Central memory CD4-positive, alpha-beta T cell (primary cell): Measurements from ENCODE around the gene DYNLT3.

ENCODE experiments used
- DNase-seq: peaks from one replicate; pipeline ENCODE4 v3.0.0; 2022

Gene DYNLT3

GRCh38 chrX:37840931-37841330 is 6.4 kb downstream of the DYNLT3 start:
- DNase-seq, result no peak

- DNase-seq, result no peak
Measured at GRCh38 chrX:37834937-37835336, 12.4 kb downstream of the DYNLT3 start.

GRCh38 chrX:37830371-37830770 is 17.0 kb downstream of the DYNLT3 start:
- DNase-seq, result no peak

- DNase-seq, result no peak
Measured at GRCh38 chrX:37829721-37830120, 17.6 kb downstream of the DYNLT3 start.

GRCh38 chrX:37825215-37825842 is 22.0 kb downstream of the DYNLT3 start:
- DNase-seq, result peak; percentile 50

GRCh38 chrX:37824491-37825214 is 22.7 kb downstream of the DYNLT3 start:
- DNase-seq, result no peak

- no peak for DNase-seq
Measured at GRCh38 chrX:37820646-37821045, 26.7 kb downstream of the DYNLT3 start.

- DNase-seq, result no peak
Measured at GRCh38 chrX:37818031-37818430, 29.3 kb downstream of the DYNLT3 start.

GRCh38 chrX:37817579-37817978 is 29.8 kb downstream of the DYNLT3 start:
- no peak for DNase-seq

GRCh38 chrX:37817176-37817575 is 30.2 kb downstream of the DYNLT3 start:
- DNase-seq, result no peak

GRCh38 chrX:37816766-37817165 is 30.6 kb downstream of the DYNLT3 start:
- DNase-seq, result no peak

- no peak for DNase-seq
Measured at GRCh38 chrX:37815366-37815765, 32.0 kb downstream of the DYNLT3 start.

GRCh38 chrX:37813570-37813969 is 33.8 kb downstream of the DYNLT3 start:
- no peak for DNase-seq

GRCh38 chrX:37812110-37812509 is 35.3 kb downstream of the DYNLT3 start:
- no peak for DNase-seq

- DNase-seq, result no peak
Measured at GRCh38 chrX:37809970-37810369, 37.4 kb downstream of the DYNLT3 start.

- no peak for DNase-seq
Measured at GRCh38 chrX:37803057-37803456, 44.3 kb downstream of the DYNLT3 start.

- DNase-seq, result no peak
Measured at GRCh38 chrX:37802028-37802427, 45.3 kb downstream of the DYNLT3 start.

GRCh38 chrX:37800717-37801116 is 46.7 kb downstream of the DYNLT3 start:
- no peak for DNase-seq

- DNase-seq, result no peak
Measured at GRCh38 chrX:37799936-37800335, 47.4 kb downstream of the DYNLT3 start.

GRCh38 chrX:37796805-37797204 is 50.6 kb downstream of the DYNLT3 start:
- DNase-seq, result no peak

- DNase-seq, result no peak
Measured at GRCh38 chrX:37796310-37796709, 51.1 kb downstream of the DYNLT3 start.
